ENCODE measurements around the gene PRR16.

Gene PRR16

GRCh38 chr5:120464627-120465435, 731 bp downstream of the PRR16 start:
- no peak for DNase-seq

- DNase-seq, result no peak
These were observed 1.4 kb downstream of the PRR16 start for GRCh38 chr5:120465436-120465961.

- peak; percentile 10 for DNase-seq
These were observed 2.4 kb downstream of the PRR16 start for GRCh38 chr5:120466341-120467006.

DNA sequence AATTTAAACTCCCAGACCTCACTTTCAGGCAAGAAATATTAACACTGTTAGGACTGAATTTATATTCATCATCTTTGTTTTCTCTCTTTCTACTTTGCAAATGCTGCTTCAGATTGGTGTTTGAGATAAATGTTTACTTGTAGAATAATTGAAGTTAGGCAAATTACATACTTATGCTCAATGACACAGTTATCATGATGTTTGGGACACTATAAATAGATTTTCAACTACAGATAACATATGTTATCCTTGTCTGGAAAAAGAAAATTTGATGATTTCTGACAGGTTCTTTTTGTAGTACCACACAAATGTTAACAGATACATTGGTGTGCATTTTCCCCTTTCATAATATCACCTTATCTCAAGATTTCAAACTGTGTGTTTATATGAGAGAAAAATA, 7.9 kb downstream of the PRR16 start:
- DNase-seq, result no peak

GRCh38 chr5:120472911-120473310, 8.8 kb downstream of the PRR16 start:
- DNase-seq, result no peak

DNA sequence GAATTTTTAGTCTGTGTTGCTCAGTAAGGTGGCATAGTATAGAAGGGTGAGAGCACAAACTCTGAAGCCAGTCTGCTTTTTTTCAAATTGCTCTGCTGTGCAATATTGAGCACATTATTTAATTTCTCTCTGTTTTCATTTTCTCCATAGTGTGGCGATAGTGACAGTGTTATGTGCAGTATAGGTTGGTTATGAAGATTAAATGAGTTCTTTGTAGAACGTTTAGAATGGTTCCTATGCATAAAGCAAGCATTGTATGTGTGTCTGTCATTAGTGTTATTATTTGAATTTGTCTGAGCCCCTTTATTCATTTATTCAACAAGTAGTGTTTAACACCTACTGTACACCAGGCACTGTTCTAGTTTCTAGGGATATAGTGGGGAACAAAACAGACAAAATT, 9.2 kb downstream of the PRR16 start:
- no peak for DNase-seq

GRCh38 chr5:120476063-120476462, 12.0 kb downstream of the PRR16 start:
- no peak for DNase-seq

GRCh38 chr5:120479066-120479465, 15.0 kb downstream of the PRR16 start:
- DNase-seq, result no peak

DNA sequence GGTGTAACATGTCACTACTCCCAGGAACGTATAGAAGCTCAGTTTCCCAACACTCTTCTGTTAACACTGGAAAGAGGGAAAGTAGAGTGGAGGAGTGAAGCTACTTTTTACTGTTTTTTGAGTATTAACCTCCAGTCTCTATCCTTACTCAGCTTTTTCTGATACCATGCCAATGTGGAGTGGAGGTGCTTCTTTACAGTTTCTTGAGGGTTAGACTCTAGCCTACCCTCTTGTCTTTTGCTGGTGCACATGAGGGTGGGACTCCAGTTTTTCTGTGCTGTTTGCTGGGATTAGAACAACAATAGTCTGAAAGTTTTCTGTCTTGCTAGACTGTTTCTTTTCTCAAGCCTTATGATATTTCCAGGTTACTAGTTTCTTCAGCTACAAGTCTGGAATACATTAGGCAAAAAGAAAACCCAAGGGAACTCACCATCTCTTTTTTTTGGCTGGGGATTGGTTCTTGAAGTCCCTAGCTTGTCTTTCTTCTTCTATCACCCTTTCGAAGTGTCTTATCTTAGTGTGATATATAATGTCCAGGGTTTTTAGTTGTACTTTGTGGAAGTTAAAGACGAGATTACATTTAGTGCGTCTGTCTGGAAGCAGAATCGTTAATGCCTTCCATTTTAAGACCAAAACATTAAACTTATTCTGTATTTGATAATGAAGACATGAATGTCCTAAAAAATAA, 35.9 kb downstream of the PRR16 start:
- no peak for DNase-seq

DNA sequence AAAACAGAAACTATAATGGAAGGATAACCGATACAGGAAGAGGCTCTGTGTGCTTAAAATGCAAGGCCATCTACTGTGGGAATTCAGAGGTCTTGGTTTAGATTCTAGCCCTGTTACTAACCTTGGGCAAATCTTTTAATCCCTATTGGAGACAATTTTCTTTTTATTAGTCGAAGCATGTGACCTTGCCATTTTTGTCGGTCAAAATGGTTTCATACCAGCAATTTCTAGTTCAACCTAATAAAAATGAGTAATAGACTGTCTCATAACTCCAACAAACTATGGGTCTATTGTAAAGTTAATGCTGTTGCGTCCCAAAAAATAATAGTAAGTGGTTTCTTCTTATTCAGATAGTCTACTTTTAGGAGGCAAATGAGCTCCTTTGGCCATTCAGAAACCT, 38.4 kb downstream of the PRR16 start:
- no peak for DNase-seq

DNA sequence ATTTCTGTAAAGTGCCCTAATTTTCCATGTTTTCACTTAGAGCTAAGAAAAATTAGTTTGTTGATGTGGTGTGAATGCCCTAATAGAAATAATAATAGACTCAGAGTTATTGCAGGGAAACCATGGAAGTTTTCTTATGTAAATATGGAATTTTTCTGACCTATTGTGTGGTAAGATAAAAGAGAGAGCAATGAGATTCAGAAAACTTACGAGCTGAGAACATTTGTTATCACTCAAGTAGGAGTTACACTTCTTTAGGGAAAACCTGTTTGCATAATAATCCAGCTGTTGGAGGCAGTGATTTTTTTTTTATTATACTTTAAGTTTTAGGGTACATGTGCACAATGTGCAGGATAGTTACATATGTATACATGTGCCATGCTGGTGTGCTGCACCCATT, 39.2 kb downstream of the PRR16 start:
- no peak for DNase-seq

GRCh38 chr5:120504057-120504456, 40.0 kb downstream of the PRR16 start:
- DNase-seq, result no peak

GRCh38 chr5:120507197-120507596, 43.1 kb downstream of the PRR16 start:
- no peak for DNase-seq

DNA sequence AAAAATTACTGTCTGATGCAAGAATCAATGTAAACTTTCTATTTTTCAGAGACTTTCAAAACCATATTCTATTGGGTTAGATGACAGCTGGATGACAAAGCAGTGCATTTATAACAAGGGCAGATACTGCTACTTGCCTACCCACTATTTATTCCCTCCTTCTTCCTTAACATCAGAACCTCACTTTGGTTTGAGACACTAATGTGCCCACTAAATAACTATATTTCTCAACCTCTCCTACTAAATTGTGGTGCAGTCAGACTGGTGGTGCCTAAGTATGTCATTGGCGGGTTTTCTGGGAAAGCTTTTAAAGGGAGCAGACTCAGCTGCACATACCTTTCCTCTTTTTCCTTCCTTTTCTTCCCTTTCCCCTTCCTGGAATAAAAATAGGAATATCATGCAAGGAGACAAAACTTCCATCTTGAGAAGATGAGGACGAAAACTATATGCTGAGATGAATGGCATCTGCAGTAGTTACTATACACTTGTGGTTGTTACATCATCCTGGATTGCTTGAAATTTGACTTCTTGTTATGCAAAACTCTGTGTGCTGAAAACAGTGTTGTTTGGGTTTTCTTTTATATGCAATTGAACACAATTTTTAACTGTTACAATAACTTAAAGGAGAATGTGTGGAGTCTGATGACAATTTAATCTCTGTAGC, 43.8 kb downstream of the PRR16 start:
- DNase-seq, result no peak

- DNase-seq, result no peak
These were observed 45.0 kb downstream of the PRR16 start for GRCh38 chr5:120509053-120509452.

GRCh38 chr5:120510098-120510637, 46.1 kb downstream of the PRR16 start:
- no peak for DNase-seq

DNA sequence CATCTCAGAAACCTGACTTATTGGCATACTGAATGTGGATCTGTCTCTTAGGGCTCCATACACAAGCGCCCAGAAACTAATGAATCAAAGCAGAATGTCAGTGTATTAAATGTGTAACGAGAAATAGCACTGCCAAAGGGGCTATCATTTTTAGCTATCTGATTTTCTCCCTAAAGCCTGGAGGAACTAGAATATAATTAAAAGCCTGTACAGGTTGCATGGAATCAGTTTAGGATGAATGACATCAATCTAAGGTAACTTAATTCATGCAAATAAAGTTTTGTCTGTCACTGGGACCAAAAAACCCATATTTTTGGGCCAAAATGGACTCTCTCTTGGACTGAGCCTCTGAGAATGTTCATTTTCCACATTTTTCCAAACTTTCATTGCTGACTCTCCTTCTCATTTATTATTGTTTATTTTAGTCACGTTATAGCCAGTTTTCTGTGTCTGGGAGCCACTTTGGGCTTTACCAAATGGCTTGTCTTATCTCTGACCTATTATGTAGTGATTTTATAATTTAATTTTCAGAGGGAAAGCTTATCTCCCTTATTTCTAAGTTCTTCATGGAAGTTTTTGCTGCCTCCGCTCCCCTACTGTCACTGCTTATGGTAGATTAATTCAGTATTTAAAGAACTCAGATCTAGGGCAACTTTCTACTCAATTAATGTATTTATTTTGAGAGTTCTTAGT, 47.0 kb downstream of the PRR16 start:
- no peak for DNase-seq

DNA sequence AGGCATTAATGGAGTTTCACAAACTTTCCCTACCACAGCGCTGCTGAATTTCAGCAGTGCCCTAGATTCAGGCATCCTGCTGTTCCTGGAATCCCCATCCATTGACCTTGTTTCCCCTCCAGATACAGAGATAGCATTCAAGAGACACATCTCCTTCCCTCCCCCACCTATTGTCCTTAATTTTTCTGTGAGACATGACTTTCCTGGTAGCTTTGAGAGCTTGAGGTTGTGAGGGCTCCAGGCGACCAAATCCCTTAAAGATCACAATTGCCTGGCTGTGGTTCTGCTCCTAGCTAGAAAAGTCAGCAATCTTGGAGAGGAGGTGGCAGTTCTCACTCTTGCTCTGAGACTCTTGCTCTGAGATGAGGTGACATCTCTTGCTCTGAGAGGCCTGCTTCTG, 48.0 kb downstream of the PRR16 start:
- no peak for DNase-seq

DNA sequence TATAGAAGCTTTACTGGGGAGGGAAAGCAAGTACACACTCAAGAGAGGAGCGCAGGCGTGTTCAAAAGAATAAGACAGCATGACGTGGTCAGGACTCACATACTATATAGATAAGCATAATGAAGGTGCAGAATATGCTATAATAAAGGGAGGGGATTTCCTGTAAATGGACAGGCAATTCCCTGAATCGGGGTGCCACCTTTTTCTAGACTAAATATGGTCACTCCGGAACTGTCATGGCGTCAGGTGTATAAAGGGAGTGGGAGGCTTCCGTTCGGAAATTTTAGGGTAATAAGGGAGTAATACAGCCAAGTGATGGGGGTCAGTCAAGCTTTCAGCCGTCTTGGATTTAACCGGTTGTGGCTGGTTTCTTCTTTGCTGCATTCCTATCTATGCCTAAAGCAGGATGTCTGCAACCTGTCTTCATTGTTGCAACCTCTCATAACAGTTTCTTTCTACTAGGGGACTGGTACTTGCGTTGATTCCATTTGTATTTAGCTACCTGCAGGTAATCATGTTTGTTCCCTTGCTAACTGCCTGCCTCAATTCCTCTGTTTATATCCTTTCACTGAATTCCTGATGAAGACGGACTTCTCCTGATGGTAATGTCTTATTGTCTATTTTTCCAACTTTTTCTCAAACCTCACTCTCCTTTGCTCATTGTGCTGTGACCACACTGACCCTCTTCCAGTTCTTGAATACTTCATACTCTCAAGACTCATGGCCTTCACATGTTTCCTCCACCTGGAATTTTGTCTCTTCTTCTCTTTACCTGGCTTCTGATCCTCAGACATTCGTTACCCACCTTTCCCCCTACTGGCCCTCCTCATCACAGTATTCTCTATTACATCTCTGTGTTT, 48.9 kb downstream of the PRR16 start:
- DNase-seq, result no peak

- no peak for DNase-seq
These were observed 52.7 kb downstream of the PRR16 start for GRCh38 chr5:120516805-120517204.

- DNase-seq, result no peak
These were observed 53.6 kb downstream of the PRR16 start for GRCh38 chr5:120517607-120518252.
